WTC11 (cell line): ENCODE results near the gene SHOX. TPM values are rescaled to one million over a fixed set of nuclear protein-coding genes. Genes with fewer than 3 reads are reported as not detected.

Experiments
- ATAC-seq: fragments of 200-7000 bp; cut with Tn5 transposase; 2 replicates; pipeline ENCODE4 v1.10.0; 2021; ENCODE audit warnings: mild to moderate bottlenecking, moderate library complexity
- Bru-seq: library from RNA; stranded (reverse); fragments of 400-500 nt; gene quantifications from one replicate; lab custom pipeline; 2021; lab: Mats Ljungman, UMichigan
- CTCF ChIA-PET: fragments of 300-600 bp; sonication (Branson Sonifier 250); formaldehyde crosslinking; loops from one replicate; lab custom pipeline; 2021; ENCODE audit warnings: antibody characterized with exemption; lab: Charles Lee
- POLR2A ChIA-PET: fragments of 350-600 bp; sonication (Branson Sonifier 250); formaldehyde crosslinking; loops from one replicate; lab custom pipeline; 2021; ENCODE audit warnings: antibody characterized with exemption; lab: Charles Lee
- DNase-seq: peaks from one replicate; pipeline ENCODE4 v3.0.0; 2021; ENCODE audit warnings: low spot score
- H3K27ac Mint-ChIP-seq: 2 replicates; pipeline ENCODE4 v1.8.0; 2021; ENCODE audit warnings: mixed read lengths
- H3K27me3 Mint-ChIP-seq: 2 replicates; pipeline ENCODE4 v1.8.0; 2021; ENCODE audit warnings: low read depth, mild to moderate bottlenecking, moderate library complexity, mixed read lengths
- H3K36me3 Mint-ChIP-seq: 2 replicates; pipeline ENCODE4 v1.8.0; 2021; ENCODE audit warnings: mixed read lengths
- H3K4me1 Mint-ChIP-seq: 2 replicates; pipeline ENCODE4 v1.8.0; 2022; ENCODE audit warnings: mixed read lengths
- H3K4me3 Mint-ChIP-seq: 2 replicates; pipeline ENCODE4 v1.8.0; 2021; ENCODE audit warnings: mild to moderate bottlenecking, moderate library complexity, mixed read lengths
- H3K9me3 Mint-ChIP-seq: 2 replicates; pipeline ENCODE4 v1.8.0; 2021; ENCODE audit warnings: mixed read lengths
- AR ChIP-seq: fragments of 250-450 bp; sonication (Bioruptor Pico); IDR thresholded peaks from 2 replicates; pipeline ENCODE4 v1.9.0; 2021; ENCODE audit warnings: mild to moderate bottlenecking
- ATF3 ChIP-seq: sonication (generic); formaldehyde crosslinking; conservative IDR thresholded peaks from 2 replicates; pipeline ENCODE4 v1.8.1; 2022; ENCODE audit warnings: mild to moderate bottlenecking, missing genetic modification reagents
- CREB1 ChIP-seq: sonication (generic); formaldehyde crosslinking; IDR thresholded peaks from 2 replicates; pipeline ENCODE4 v1.8.0; 2023; ENCODE audit warnings: mild to moderate bottlenecking, missing genetic modification reagents
- CTCF ChIP-seq: fragments of 200-600 bp; IDR thresholded peaks from 2 replicates; pipeline ENCODE4 v1.8.0; 2022; ENCODE audit warnings: antibody characterized with exemption
- FOXK1 ChIP-seq: sonication (generic); formaldehyde crosslinking; IDR thresholded peaks from 2 replicates; pipeline ENCODE4 v1.8.0; 2022; ENCODE audit warnings: mild to moderate bottlenecking, moderate library complexity, missing genetic modification reagents
- GRHL2 ChIP-seq: fragments of 250-450 bp; sonication (Bioruptor Pico); IDR thresholded peaks from 2 replicates; pipeline ENCODE4 v1.8.0; 2022; ENCODE audit warnings: mild to moderate bottlenecking, moderate library complexity; ENCODE audit not compliant: insufficient replicate concordance, severe bottlenecking
- HMGA2 ChIP-seq: fragments of 250-450 bp; sonication (Bioruptor Pico); IDR thresholded peaks from 2 replicates; pipeline ENCODE4 v1.4.0; 2021; ENCODE audit warnings: mild to moderate bottlenecking, moderate library complexity
- IRF1 ChIP-seq: sonication (generic); formaldehyde crosslinking; IDR thresholded peaks from 2 replicates; pipeline ENCODE4 v1.8.0; 2023; ENCODE audit warnings: missing genetic modification reagents
- JUN ChIP-seq: sonication (generic); formaldehyde crosslinking; IDR thresholded peaks from 2 replicates; pipeline ENCODE4 v1.8.0; 2023; ENCODE audit warnings: mild to moderate bottlenecking, missing genetic modification reagents
- MYBL2 ChIP-seq: sonication (generic); formaldehyde crosslinking; IDR thresholded peaks from 2 replicates; pipeline ENCODE4 v1.8.1; 2023; ENCODE audit warnings: mild to moderate bottlenecking, moderate library complexity, missing genetic modification reagents
- NFE2L1 ChIP-seq: sonication (generic); formaldehyde crosslinking; IDR thresholded peaks from 2 replicates; pipeline ENCODE4 v1.8.1; 2023; ENCODE audit warnings: missing genetic modification reagents
- PRDM15 ChIP-seq: sonication (generic); formaldehyde crosslinking; IDR thresholded peaks from 2 replicates; pipeline ENCODE4 v1.8.0; 2022; ENCODE audit warnings: missing genetic modification reagents
- PRRX2 ChIP-seq: fragments of 250-450 bp; sonication (Bioruptor Pico); IDR thresholded peaks from 2 replicates; pipeline ENCODE4 v1.8.0; 2021; ENCODE audit warnings: mild to moderate bottlenecking
- SP1 ChIP-seq: sonication (generic); formaldehyde crosslinking; conservative IDR thresholded peaks from 2 replicates; pipeline ENCODE4 v1.8.1; 2022; ENCODE audit warnings: missing genetic modification reagents
- ZBTB21 ChIP-seq: sonication (generic); formaldehyde crosslinking; IDR thresholded peaks from 2 replicates; pipeline ENCODE4 v1.8.1; 2023; ENCODE audit warnings: mild to moderate bottlenecking, missing genetic modification reagents, borderline replicate concordance
- ZNF263 ChIP-seq: sonication (generic); formaldehyde crosslinking; IDR thresholded peaks from 2 replicates; pipeline ENCODE4 v1.8.1; 2022; ENCODE audit warnings: low read depth, mild to moderate bottlenecking, moderate library complexity, missing genetic modification reagents
- ZNF423 ChIP-seq: fragments of 250-450 bp; sonication (Bioruptor Pico); IDR thresholded peaks from 2 replicates; pipeline ENCODE4 v2.1.2; 2022; ENCODE audit warnings: mild to moderate bottlenecking, moderate library complexity
- ZNF532 ChIP-seq: fragments of 250-450 bp; sonication (Bioruptor Pico); IDR thresholded peaks from 2 replicates; pipeline ENCODE4 v1.9.0; 2021; ENCODE audit warnings: mild to moderate bottlenecking, borderline replicate concordance
- long read RNA-seq, 3 experiments: library from RNA in 1 of 3; library from capped mRNA in 1 of 3; library from polyadenylated mRNA in 1 of 3; unstranded in 2 of 3; stranded (forward) in 1 of 3; transcript quantifications; one replicate each; pipeline ENCODE4 v2.0.0, GENCODE V29; 2021
- total RNA-seq: library from RNA; stranded (reverse); gene quantifications from 3 replicates; pipeline ENCODE4 v1.2.3, GENCODE V29; 2021

Gene SHOX
- 0.09 to 0.14 TPM in 2 of 3 replicates, not detected in the other for total RNA-seq
- Bru-seq, nascent RNA: percentile 11 among the genes with signal in this experiment
- long read RNA-seq, experiment 1: 0 reads
- long read RNA-seq, experiment 2: 0 reads
- long read RNA-seq, experiment 3: 0 reads

- CTCF ChIA-PET: no interaction called here
- peak; percentile 5; the same call in 1 of the 2 replicates for ATAC-seq
- Mint-ChIP-seq H3K4me1 (peaks cover 68% of the 10 kb centered on the region), H3K27me3 (peaks cover 100% of the 10 kb centered on the region), H3K4me3 (peak within 1 kb of the TSS; percentile 70), H3K9me3 (no peaks in the 10 kb centered on the region), H3K36me3 (peaks cover 13% of the 10 kb centered on the region), H3K27ac (no peak within 1 kb of the TSS)
- POLR2A ChIA-PET: no interaction called here
- peak; percentile 52 for DNase-seq
- TF ChIP-seq ZNF423 (0 out of 2 replicates have a peak, but pooled peaks have one; percentile 20), ZNF263 (CRISPR knock-in tag) (no peak)
- TF ChIP-seq, all 79 proteins: peak for 1
Observed at GRCh38 chrX:630612-631496, at the start of gene SHOX. SHOX (plus strand) TSS chrX:630791; CDS start chrX:630898, 107 bp downstream.

- POLR2A ChIA-PET: no interaction called here
- TF ChIP-seq CTCF (no peak), FOXK1 (CRISPR knock-in tag) (no peak), HMGA2 (no peak), IRF1 (no peak), GRHL2 (no peak), CREB1 (no peak), NFE2L1 (no peak), PRRX2 (no peak), PRDM15 (no peak), ZNF532 (CRISPR knock-in tag) (no peak), ATF3 (no peak), ZBTB21 (CRISPR knock-in tag) (no peak), ZNF423 (no peak), AR (no peak), SP1 (CRISPR knock-in tag) (no peak), ZNF263 (CRISPR knock-in tag) (no peak), JUN (CRISPR knock-in tag) (no peak), MYBL2 (CRISPR knock-in tag) (no peak)
- ATAC-seq: no peak
- H3K27me3 Mint-ChIP-seq: peaks cover 14% of the 10 kb centered on the region; the same call in 1 of the 2 replicates
- no peak overlapping the region for H3K4me3 Mint-ChIP-seq
- H3K9me3 Mint-ChIP-seq: peaks cover 6% of the 10 kb centered on the region; the same call in 1 of the 2 replicates
- DNase-seq: no peak
- H3K36me3 Mint-ChIP-seq: no peaks in the 10 kb centered on the region
- CTCF ChIA-PET: no interaction called here
- peaks cover 6% of the 10 kb centered on the region; the same call in 1 of the 2 replicates for H3K4me1 Mint-ChIP-seq
- H3K27ac Mint-ChIP-seq: no peak overlapping the region
Observed at GRCh38 chrX:581066-581465, 49.5 kb upstream of the SHOX start.
